GM18861 (cell line): Measurements from ENCODE around the gene PPP2R3C.
"Not testable (repeated sequence)": the region's sequence is repeated elsewhere in the genome, so short reads cannot be mapped to it uniquely, and the experiment has no call there.

Source experiments
- ATAC-seq: cut with Tn5 transposase; IDR thresholded peaks from one replicate; pipeline ENCODE4 v1.9.1; 2021; ENCODE audit not compliant: unreplicated experiment

The PPP2R3C gene

GRCh38 chr14:35133542-35134328 lies 11.9 kb upstream of the PPP2R3C start:
- ATAC-seq, result no peak

- ATAC-seq, result no peak
Measured at GRCh38 chr14:35124127-35124526, 2.3 kb upstream of the PPP2R3C start.

DNA sequence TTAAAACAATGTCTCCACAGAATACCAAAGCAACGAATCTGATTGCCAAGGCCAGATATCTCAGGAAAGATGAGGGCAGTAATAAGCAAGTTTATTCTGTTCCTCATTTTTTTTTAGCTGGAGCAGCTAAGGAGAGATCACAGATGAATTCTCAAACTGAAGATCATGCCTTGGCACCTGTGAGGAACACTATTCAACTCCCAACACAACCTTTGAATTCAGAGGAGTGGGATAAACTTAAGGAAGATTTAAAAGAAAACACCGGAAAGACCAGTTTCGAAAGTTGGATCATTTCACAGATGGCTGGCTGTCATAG lies 1.6 kb upstream of the PPP2R3C start:
- no peak for ATAC-seq

DNA sequence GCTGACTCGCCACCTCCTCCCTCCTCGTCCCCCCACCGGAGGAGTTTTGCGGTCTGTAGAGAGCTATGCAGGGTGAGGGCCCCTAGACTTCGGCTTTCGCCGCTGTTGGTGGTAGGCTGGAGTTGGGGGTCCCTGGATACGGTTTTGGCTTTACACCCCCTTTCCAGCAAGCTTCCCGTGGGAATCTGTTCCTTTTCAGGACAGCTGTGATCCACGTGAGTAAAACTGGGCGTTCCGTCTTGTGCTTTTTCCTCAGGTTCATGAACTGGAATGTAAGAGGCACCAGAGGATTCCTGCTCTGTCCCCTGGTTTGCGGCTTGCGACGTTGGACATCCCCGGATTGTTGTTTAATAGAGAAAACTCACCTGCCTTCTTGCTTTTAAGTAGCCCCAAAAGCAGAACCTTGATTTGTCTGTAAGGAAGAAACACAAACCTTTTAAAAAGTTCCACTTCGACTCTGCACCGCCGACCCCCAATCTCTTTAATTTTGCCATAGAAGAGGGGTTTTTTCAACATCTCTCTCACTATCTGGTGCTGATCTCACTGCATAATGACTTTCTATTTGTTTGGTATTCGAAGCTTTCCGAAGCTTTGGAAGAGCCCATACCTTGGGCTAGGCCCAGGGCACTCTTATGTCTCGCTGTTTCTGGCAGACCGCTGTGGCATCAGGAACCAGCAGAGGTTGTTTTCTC lies 1.1 kb upstream of the PPP2R3C start:
- no peak for ATAC-seq

GRCh38 chr14:35121026-35121886 lies 534 bp downstream of the PPP2R3C start:
- ATAC-seq, result no peak

- ATAC-seq, result no peak
Measured at GRCh38 chr14:35117112-35117511, 4.7 kb downstream of the PPP2R3C start.

DNA sequence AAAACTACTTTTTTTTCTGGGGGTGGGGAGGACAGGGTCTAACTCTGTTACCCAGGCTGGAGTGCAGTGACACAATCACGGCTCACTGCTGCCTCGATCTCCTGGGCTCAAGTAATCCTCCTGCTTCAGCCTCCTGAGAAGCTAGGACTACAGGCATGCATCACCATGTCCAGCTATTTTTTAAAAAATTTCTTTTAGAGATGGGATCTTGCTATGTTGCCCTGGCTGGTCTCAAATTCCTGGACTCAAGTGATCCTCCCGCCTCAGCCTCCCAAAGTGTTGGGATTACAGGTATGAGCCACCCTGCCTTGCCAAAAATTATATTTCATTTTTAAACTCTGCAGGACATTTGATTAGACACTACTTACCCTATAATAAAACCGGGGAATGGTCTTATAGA lies 5.5 kb downstream of the PPP2R3C start:
- ATAC-seq, result no peak

GRCh38 chr14:35114036-35114435 lies 7.8 kb downstream of the PPP2R3C start:
- ATAC-seq, result no peak

GRCh38 chr14:35113308-35113950 lies 8.4 kb downstream of the PPP2R3C start:
- no peak for ATAC-seq

DNA sequence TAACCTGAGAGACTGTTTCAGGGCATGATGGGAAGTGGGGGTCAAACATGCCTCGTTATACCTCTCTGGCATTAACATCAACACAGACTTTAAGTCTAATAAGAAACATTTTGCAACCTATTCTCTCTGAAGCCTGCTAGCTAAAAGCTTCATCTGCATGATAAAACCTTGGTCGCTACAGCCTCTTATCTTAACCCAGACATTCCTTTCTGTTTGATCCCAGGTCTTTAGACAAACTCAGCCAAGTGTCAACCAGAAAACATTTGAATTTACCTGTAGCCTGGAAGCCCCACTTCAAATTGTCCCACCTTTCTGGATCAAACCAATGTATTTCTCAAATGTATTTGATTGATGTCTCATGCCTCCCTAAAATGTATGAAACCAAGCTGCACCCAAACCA lies 9.1 kb downstream of the PPP2R3C start:
- ATAC-seq, result no peak

GRCh38 chr14:35107866-35108265 lies 13.9 kb downstream of the PPP2R3C start:
- ATAC-seq, result no peak

DNA sequence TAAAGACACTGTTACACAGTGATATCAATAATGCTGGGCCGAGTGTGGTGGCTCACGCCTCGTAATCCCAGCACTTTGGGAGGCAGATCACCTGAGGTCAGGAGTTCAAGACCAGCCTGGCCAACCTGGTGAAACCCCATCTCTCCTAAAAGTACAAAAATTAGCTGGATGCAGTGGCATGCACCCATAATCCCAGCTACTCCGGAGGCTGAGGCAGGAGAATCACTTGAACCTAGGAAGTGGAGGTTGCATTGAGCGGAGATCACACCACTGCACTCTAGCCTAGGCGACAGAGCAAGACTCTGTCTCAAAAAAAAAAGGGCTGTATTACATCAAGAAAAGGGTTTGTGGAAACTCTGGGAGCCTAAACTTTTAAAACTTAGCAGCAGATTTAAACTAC lies 27.1 kb downstream of the PPP2R3C start:
- not testable (repeated sequence) for ATAC-seq

DNA sequence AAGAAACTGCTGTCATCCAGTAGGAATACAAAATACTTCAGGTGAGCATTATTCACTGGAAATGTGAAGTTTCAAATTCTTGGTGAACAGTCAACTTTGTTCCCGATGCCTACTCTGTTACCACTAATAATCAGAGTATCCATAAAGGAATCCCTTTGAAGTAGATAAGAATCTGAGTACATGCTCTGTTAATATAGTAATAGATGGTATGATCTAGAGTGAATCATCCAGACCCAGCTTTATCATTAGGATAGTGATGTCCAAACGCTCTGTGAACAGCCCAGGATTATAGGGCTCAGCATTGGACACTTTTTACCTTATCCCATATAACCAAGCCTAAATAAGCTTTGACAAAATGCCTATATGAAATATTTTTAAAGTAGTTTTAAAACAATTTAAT lies 33.3 kb downstream of the PPP2R3C start:
- no peak for ATAC-seq

GRCh38 chr14:35085441-35085840 lies 36.3 kb downstream of the PPP2R3C start:
- no peak for ATAC-seq

DNA sequence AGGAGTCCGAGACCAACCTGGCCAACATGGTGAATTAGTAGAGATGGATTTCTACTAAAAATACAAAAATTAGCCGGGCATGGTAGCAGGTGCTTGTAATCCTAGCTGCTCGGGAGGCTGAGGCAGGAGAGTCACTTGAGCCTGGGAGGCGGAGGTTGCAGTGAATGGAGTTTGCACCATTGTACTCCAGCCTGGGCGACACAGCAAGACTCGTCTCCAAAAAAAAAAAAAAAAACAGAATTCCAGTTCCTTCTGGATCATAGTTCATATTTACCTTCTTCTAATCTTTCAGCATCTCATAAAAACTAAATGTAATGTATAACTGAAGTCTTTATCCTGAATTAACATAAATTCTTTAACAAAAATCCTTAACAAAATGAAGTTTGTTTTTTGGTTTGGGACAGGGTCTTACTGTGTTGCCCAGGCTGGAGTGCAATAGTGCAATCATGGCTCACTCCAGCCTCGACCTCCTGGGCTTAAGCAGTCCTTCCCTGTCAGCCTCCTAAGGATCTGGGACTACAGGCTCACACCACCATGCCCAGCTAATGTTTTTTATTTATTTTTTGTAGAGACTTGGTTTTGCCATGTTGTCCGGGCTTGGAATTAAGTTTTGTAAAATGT lies 38.1 kb downstream of the PPP2R3C start:
- no peak for ATAC-seq

DNA sequence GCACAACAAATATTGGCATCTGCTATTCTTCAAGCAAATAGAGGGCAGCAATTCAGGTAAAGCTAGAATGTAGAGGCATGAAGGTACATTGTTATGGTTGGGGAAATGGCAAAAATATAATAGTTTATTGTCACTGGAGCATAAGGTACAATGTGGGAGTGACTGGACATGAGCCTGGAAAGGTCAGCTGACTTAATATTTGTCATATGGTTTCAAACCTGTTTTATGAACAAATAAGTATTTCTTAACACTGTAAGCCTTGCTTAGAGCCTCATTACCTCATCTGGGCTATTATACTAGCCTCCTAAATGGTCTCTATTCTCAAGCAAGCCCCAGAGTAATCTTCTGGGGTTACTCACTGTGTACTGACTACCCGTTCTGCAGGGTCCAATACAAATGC lies 42.0 kb downstream of the PPP2R3C start:
- no peak for ATAC-seq

- ATAC-seq, result no peak
Measured at GRCh38 chr14:35078082-35078481, 43.7 kb downstream of the PPP2R3C start.

DNA sequence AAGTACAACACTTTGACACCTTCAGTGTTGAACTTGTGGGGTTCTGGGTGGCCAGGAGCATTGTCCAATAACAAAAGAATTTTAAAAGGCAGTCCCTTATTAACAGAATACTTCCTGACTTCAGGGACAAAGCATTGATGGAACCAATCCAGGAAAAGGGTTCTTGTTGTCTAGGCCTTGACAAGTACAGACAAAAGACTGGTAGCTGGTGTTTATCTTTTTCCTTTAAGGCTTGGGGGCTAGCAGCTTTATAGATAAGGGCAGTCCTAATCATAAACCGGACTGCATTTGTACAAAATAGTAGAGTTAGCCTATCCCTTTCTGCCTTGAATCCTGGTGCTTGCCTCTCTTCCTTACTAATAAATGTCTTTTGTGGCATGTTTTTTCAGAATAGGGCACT lies 48.3 kb downstream of the PPP2R3C start:
- no peak for ATAC-seq

DNA sequence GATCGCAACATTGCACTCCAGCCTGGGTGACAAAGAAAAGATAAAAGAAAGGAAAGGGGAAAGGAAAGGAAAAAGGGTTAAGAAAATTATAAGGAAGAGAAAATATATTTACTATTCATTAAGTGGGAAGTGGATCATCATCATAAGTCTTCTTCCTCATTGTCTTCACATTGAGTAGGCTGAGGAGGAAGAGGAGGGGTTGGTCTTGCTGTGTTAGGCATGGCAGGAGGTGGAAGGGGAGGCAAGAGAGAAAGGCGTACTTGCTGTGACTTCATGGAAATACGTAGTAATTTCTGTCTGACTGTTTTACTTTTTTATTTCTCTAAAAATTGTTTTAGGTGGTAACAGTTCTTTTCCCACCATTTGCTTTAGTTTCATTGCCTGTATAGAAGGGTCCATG lies 49.6 kb downstream of the PPP2R3C start:
- no peak for ATAC-seq

DNA sequence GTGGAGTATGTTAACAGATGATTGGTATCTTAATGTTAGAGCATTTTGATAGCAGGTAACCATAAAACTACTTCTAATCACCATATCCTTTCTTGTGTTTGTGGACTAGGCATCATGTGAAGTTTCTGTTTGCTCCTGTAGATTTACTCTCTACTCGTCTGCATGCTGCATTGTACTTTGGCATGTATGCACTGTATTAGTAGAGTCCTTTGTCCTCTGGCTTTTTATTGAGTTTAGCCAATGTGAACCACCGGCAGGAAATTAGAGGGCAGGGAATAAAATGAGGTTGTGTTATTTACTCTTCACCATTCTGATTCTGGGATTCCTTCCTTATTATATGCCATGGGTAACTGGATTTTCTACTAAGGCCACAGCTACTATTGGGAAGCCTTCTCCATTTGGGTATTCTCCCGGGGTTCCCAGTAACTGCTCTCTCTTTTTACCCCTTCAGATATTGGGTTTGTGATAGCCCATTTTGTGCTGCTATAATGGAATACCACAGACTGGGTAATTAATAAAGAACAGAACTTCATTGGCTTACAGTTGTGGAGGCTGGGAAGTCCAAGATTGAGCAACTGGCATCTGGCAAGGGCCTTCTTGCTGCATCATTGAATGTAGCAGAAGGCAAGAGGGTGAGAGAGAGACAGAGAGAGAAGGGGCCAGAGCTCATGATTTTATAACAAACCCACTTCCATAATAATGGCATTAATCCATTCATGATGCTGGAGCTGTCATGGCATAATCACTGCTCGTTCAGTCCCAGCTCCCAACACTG lies 53.4 kb downstream of the PPP2R3C start:
- ATAC-seq, result no peak
